ENCODE data around the gene SPINK14. TPM values are rescaled to one million over a fixed set of nuclear protein-coding genes. Genes with fewer than 3 reads are reported as not detected.

The SPINK14 gene
- total RNA-seq, 1 experiment from 2014 or later = not detected

DNA sequence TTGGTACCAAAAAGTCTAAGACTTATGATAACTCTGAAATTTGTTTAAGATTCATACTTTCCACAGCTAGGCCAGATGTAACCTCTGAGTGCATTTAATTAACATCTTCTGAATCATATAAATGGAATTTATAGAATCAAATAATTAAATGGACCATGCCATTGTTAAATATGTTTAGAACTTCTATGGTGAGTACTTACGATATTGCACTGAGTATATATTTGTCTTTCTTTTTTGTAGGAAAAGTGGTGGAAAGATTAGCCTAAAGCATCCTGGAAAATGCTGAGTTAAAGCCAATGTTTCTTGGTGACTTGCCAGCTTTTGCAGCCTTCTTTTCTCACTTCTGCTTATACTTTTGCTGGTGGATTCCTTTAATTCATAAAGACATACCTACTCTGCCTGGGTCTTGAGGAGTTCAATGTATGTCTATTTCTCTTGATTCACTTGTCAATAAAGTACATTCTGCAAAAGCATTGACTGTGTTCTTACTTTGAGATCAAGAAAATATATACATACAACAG is 46.4 kb downstream of the SPINK14 start:
- Histone ChIP-seq H3K27me3 (ENCODE audit: control insufficient read depth, insufficient read depth, low read length) (no peaks in the 10 kb centered on the region), H3K4me3 (ENCODE audit: insufficient read depth, low read depth, low read length) (no peak overlapping the region), H3K36me3 (replicated peaks; ENCODE audit: control insufficient read depth, insufficient read depth, low read length) (no peaks in the 10 kb centered on the region)
- DNase-seq = no peak

DNA sequence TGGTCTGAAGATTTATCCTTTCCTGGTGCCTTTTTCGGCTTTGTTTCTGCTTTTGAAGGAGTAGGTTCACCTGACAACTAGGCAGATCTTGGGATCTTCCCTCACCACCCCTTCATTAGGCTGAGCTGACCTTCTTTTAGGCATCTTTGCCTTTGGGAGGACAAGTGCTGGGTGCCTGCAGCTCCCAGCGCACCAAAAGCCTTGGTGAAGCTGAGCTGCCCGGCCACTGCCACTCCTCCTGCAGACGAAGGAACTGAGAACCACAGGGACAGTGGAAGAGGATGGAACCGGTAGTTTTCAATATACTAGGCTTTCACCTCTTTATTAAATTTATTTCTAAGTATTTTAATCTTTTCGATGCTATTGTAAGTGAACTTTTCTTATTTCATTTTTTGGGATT is 53.2 kb downstream of the SPINK14 start:
- Histone ChIP-seq H3K36me3 (replicated peaks; ENCODE audit: control insufficient read depth, insufficient read depth, low read length) (no peaks in the 10 kb centered on the region), H3K4me3 (ENCODE audit: insufficient read depth, low read depth, low read length) (no peak overlapping the region), H3K27me3 (ENCODE audit: control insufficient read depth, insufficient read depth, low read length) (no peaks in the 10 kb centered on the region)
- no peak for DNase-seq

DNA sequence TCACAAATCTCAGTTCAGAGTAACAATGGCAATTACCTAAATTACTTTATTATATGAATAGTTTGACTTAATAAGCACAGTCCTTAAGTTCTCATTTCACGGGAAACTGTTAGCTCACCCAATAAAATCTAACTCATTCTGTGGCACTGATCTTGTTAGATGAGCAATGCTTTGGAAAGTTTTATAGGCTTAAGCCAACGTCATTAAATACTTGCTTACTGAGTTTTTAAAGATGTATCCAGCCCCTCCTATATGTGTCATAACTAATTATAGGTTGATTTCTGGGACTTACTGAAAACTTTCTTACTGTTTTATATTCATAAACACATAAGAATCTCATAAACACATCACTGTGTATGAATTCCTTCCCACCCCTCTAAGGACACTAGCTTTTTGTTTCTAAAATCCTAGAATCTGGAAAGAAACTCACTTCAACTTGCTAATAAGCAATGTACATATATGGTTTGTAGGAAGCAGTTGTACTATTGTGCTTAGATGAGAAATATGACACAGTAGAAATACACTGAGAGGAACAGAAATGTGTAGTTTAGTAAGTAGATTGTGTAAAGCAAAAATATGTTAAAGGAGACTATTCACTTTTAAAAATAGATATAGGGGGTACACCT is 55.9 kb downstream of the SPINK14 start:
- no peak overlapping the region for H3K4me3 ChIP-seq (ENCODE audit: insufficient read depth, low read depth, low read length)
- no peak for DNase-seq
- H3K27me3 ChIP-seq (ENCODE audit: control insufficient read depth, insufficient read depth, low read length) = no peaks in the 10 kb centered on the region
- no peaks in the 10 kb centered on the region for H3K36me3 ChIP-seq (replicated peaks; ENCODE audit: control insufficient read depth, insufficient read depth, low read length)

Other genes starting within 250 kb of the SPINK14 start
- 0.83 and 2.0 TPM in 2 replicates for gene SPINK5, start 104.6 kb upstream of the SPINK14 start, total RNA-seq (2014; rRNA removed; shearing (Covaris generic))
- gene SPINK6, start 34.5 kb downstream of the SPINK14 start, total RNA-seq (2014; rRNA removed; shearing (Covaris generic)) = not detected in 2 replicates
- gene MARCOL, start 70.0 kb downstream of the SPINK14 start, total RNA-seq (2014; rRNA removed; shearing (Covaris generic)) = not detected in 2 replicates
- not detected in 2 replicates for gene SPINK13, start 100.2 kb downstream of the SPINK14 start, total RNA-seq (2014; rRNA removed; shearing (Covaris generic))
- gene SPINK7, start 143.9 kb downstream of the SPINK14 start, total RNA-seq (2014; rRNA removed; shearing (Covaris generic)) = not detected in 2 replicates
- not detected in 2 replicates for gene SPINK9, start 167.0 kb downstream of the SPINK14 start, total RNA-seq (2014; rRNA removed; shearing (Covaris generic))
- 29.4 and 37.9 TPM in 2 replicates for gene FBXO38, start 215.4 kb downstream of the SPINK14 start, total RNA-seq (2014; rRNA removed; shearing (Covaris generic))